ENCODE results near the gene MTOR. TPM values are rescaled to one million over a fixed set of nuclear protein-coding genes. Genes with fewer than 3 reads are reported as not detected.
A peak's percentile ranks its signal among the peaks of the same experiment; 100 is the strongest.

Gene MTOR
- total RNA-seq, 2 experiments from 2014 or later, result 55.9 to 57.5 TPM

- Mint-ChIP-seq H3K36me3 (ENCODE audit: low read depth) (peaks cover 52% of the 10 kb centered on the region), H3K4me1 (ENCODE audit: low read depth) (peaks cover 6% of the 10 kb centered on the region), H3K4me3 (no peak overlapping the region), H3K27ac (no peak overlapping the region), H3K27me3 (ENCODE audit: low read depth) (no peaks in the 10 kb centered on the region), H3K9me3 (ENCODE audit: insufficient read depth) (no peaks in the 10 kb centered on the region)
- CTCF ChIA-PET, result no interaction called here
- DNase-seq (no peak), ATAC-seq (no peak)
- POLR2A ChIA-PET, result no interaction called here
Observed at GRCh38 chr1:11142618-11143391, 119.5 kb downstream of the MTOR start.

DNA sequence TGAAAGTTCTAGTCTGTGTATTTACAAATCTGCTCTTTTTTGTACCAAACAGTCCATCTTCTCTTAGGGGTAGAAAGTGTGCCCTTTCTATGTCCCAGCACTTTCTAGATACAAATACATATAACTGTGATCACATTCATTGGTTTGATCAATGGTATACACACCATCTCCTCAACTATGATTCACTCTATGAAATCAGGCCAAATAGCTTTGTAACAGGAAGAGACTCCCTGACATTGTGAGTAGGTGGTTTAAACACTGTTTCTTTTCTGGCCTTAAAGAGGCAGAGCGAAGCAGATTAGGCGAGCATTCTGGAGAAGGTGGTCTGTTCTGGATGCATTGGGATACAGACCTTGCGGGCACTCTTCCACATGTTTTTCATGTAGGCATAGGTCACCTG is 123.4 kb downstream of the MTOR start:
- ChIA-PET CTCF (no interaction called here), POLR2A (no interaction called here)
- DNase-seq (no peak), ATAC-seq (no peak)
- Mint-ChIP-seq H3K27ac (no peak overlapping the region), H3K36me3 (ENCODE audit: low read depth) (peaks cover 36% of the 10 kb centered on the region), H3K4me3 (no peak overlapping the region), H3K9me3 (ENCODE audit: insufficient read depth) (no peaks in the 10 kb centered on the region), H3K4me1 (ENCODE audit: low read depth) (peaks cover 3% of the 10 kb centered on the region), H3K27me3 (ENCODE audit: low read depth) (no peaks in the 10 kb centered on the region)

GRCh38 chr1:11138029-11138428 is 124.3 kb downstream of the MTOR start:
- no peaks in the 10 kb centered on the region for H3K4me1 Mint-ChIP-seq (ENCODE audit: low read depth)
- ATAC-seq, result no peak
- H3K27ac Mint-ChIP-seq, result no peak overlapping the region
- no peaks in the 10 kb centered on the region for H3K9me3 Mint-ChIP-seq (ENCODE audit: insufficient read depth)
- peaks cover 34% of the 10 kb centered on the region for H3K36me3 Mint-ChIP-seq (ENCODE audit: low read depth)
- ChIA-PET POLR2A (no interaction called here), CTCF (interaction anchor here (1.0 kb wide), 1 partner anchor 101 kb away, joined by 3 read pairs; no protein-coding TSS in a partner anchor)
- H3K4me3 Mint-ChIP-seq, result no peak overlapping the region
- no peaks in the 10 kb centered on the region for H3K27me3 Mint-ChIP-seq (ENCODE audit: low read depth)
- no peak for DNase-seq

- H3K27me3 Mint-ChIP-seq (ENCODE audit: low read depth), result no peaks in the 10 kb centered on the region
- DNase-seq (no peak), ATAC-seq (no peak)
- H3K9me3 Mint-ChIP-seq (ENCODE audit: insufficient read depth), result no peaks in the 10 kb centered on the region
- no peak overlapping the region for H3K27ac Mint-ChIP-seq
- POLR2A ChIA-PET, result no interaction called here
- no peaks in the 10 kb centered on the region for H3K4me1 Mint-ChIP-seq (ENCODE audit: low read depth)
- H3K36me3 Mint-ChIP-seq (ENCODE audit: low read depth), result peaks cover 48% of the 10 kb centered on the region
- no peak overlapping the region for H3K4me3 Mint-ChIP-seq
- CTCF ChIA-PET, result no interaction called here
Observed at GRCh38 chr1:11134898-11135266, 127.5 kb downstream of the MTOR start.

DNA sequence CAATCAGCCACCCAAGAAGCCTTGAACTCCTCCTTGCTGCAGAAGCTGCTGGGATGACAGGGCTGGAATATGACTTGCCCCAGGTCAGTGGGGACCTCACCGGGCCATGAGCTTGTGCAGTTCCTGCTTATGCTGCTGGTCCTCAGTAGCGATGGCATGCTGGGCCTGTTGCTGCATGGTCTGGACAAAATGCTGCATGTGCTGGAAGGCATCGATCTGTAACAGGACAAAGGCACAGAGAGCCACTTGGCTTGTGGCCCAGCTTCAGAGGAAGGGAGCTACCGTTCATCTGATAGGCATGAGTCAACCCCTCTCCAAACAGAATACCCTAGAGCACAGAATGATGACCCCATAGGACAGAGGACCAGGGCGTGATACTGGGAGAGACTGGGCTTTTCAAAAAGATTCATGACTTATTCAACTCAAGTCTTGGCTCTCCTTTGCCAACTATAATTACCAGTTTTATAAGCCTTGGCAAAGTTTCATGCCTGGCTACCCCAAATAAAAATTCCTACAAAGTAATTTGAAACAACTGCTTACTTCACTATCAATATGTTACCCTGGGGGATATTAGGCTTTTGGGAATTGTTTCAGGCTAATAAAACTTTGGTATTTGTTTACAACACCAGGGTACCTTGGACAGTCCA is 128.0 kb downstream of the MTOR start:
- ChIA-PET POLR2A (interaction anchor here (0.6 kb wide), 1 partner anchor 42 kb away, joined by 3 read pairs; no protein-coding TSS in a partner anchor), CTCF (no interaction called here)
- Mint-ChIP-seq H3K4me1 (ENCODE audit: low read depth) (no peaks in the 10 kb centered on the region), H3K27ac (no peak overlapping the region), H3K4me3 (no peak overlapping the region), H3K9me3 (ENCODE audit: insufficient read depth) (no peaks in the 10 kb centered on the region), H3K36me3 (ENCODE audit: low read depth) (peaks cover 50% of the 10 kb centered on the region), H3K27me3 (ENCODE audit: low read depth) (no peaks in the 10 kb centered on the region)
- ATAC-seq (no peak), DNase-seq (no peak)

DNA sequence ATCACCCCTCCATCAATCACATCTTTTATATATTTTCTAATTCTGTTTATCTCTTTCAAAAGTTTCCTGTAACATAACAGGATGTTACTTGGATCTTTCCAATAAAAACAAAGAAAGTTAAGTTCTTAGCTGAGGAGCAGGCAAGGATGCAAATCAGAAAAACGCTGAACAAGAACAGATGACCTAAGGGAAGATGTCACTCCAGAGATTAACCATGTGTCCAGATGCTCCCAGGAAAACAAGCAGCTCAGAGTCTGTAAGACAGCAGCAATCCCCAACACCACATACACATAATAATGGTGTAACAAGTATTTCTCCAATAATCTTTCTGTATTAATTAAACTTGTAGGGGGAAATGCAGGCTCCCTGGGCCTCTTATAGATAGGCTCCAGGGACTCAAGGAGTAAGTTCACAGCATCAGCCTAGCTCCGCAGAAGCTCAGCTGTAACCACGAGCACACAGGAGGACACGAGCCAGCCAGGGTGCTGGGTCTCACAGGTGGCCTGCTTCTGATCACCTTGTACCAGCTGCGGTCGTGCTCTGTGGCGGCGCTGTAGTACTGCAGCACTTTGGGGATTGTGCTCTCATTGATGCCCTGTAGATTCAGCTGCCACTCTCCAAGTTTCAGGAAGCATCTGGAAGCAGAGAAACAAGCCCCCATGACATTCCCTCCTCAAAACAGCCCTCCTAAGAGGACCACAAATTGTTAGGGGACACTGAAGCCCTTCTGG is 129.6 kb downstream of the MTOR start:
- ChIA-PET CTCF (interaction anchor here (1.2 to 2.2 kb wide), 2 partner anchors 20 to 95 kb away, joined by 3 to 8 read pairs; no protein-coding TSS in a partner anchor), POLR2A (no interaction called here)
- no peak for DNase-seq
- Mint-ChIP-seq H3K4me1 (ENCODE audit: low read depth) (no peaks in the 10 kb centered on the region), H3K4me3 (no peak overlapping the region), H3K36me3 (ENCODE audit: low read depth) (peaks cover 50% of the 10 kb centered on the region), H3K27me3 (ENCODE audit: low read depth) (no peaks in the 10 kb centered on the region), H3K9me3 (ENCODE audit: insufficient read depth) (no peaks in the 10 kb centered on the region), H3K27ac (no peak overlapping the region)
- no peak for ATAC-seq

DNA sequence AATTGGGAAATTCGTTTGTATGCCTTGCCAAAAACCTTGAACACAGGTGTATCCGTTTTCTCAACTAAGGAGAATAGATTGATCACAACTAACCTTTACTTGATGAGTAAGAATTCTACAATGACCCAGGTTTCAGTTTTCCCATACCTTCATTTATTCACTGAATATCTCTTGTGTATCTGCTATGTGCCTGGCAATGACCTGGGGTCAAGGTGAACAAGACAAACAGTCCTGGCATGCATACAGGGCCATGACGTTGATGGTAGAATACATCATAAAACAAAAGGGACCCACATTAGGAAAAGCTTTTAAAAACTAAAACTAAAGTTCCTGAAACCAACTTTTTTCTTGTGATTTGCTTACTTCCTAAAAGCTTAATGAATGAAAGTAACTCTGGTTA is 130.5 kb downstream of the MTOR start:
- ATAC-seq (no peak), DNase-seq (no peak)
- no peaks in the 10 kb centered on the region for H3K4me1 Mint-ChIP-seq (ENCODE audit: low read depth)
- peaks cover 55% of the 10 kb centered on the region for H3K36me3 Mint-ChIP-seq (ENCODE audit: low read depth)
- CTCF ChIA-PET, result interaction anchor here (1.2 to 2.2 kb wide), 2 partner anchors 21 to 94 kb away, joined by 3 to 8 read pairs; no protein-coding TSS in a partner anchor
- no peaks in the 10 kb centered on the region for H3K27me3 Mint-ChIP-seq (ENCODE audit: low read depth)
- POLR2A ChIA-PET, result no interaction called here
- no peaks in the 10 kb centered on the region for H3K9me3 Mint-ChIP-seq (ENCODE audit: insufficient read depth)
- no peak overlapping the region for H3K27ac Mint-ChIP-seq
- no peak overlapping the region for H3K4me3 Mint-ChIP-seq

- CTCF ChIA-PET, result no interaction called here
- peaks cover 64% of the 10 kb centered on the region for H3K36me3 Mint-ChIP-seq (ENCODE audit: low read depth)
- no peaks in the 10 kb centered on the region for H3K4me1 Mint-ChIP-seq (ENCODE audit: low read depth)
- no peaks in the 10 kb centered on the region for H3K27me3 Mint-ChIP-seq (ENCODE audit: low read depth)
- POLR2A ChIA-PET, result interaction anchor here (0.5 kb wide), 1 partner anchor 76 kb away, joined by 3 read pairs; no protein-coding TSS in a partner anchor
- no peaks in the 10 kb centered on the region for H3K9me3 Mint-ChIP-seq (ENCODE audit: insufficient read depth)
- DNase-seq, result no peak
- no peak overlapping the region for H3K27ac Mint-ChIP-seq
- no peak for ATAC-seq
- H3K4me3 Mint-ChIP-seq, result no peak overlapping the region
Observed at GRCh38 chr1:11130406-11130805, 131.9 kb downstream of the MTOR start.

DNA sequence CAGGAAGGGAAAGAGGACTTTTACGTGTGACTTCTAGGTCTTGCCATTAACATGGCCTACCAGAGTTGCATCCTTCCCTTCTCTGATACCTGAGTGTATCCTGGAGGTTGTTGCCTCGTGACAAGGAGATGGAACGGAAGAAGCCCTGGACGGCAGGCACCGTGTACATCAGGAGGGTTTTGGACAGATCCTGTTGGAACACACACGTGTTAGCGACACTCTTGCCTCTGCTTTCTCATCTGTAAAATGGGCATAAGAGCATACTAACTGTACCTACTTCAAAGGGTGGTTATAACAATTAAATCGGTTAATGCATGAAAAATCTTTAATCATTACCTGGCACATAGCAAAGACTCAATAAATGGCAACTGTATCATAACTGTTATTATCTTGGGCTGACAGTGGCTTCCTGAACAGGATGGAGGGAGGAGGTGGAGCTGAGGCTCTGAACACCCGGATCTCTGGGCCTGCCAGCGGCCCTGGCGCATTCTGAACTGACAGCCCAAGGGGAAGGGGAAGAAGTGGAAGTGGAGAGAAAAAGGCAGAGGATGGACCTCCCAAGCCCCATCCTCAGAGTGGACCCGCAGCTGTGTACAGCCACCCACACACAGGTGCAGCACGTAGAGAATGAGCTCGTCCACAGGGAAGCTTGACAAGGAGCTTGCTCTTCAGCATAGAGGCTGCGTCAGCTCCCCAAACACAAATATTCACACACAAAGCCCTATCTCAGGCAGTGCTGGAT is 132.5 kb downstream of the MTOR start:
- Mint-ChIP-seq H3K4me3 (no peak overlapping the region), H3K4me1 (ENCODE audit: low read depth) (no peaks in the 10 kb centered on the region), H3K27ac (peak overlapping the region; percentile 54), H3K27me3 (ENCODE audit: low read depth) (no peaks in the 10 kb centered on the region), H3K36me3 (ENCODE audit: low read depth) (peaks cover 65% of the 10 kb centered on the region), H3K9me3 (ENCODE audit: insufficient read depth) (no peaks in the 10 kb centered on the region)
- ATAC-seq (no peak), DNase-seq (no peak)
- ChIA-PET POLR2A (no interaction called here), CTCF (no interaction called here)

DNA sequence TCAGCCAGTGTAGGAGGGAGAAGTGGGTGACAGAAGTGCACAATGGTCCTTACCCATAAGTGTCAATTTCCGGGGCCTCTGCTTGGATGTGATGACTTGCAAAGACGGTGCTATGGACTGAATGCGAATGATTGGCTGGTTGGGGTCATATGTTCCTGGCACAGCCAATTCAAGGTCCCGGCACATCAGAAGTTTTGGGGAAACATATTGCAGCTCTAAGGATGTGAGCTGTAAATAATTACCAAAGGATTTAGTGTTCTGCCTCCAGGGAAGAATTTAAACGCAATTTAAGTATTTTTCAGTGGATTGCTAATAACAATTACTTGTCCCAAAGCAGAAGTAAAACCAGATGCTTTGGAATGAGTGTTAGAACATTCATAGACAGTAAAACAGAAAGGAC is 135.8 kb downstream of the MTOR start:
- no peak overlapping the region for H3K4me3 Mint-ChIP-seq
- H3K27ac Mint-ChIP-seq, result no peak overlapping the region
- no peak for DNase-seq
- no peaks in the 10 kb centered on the region for H3K27me3 Mint-ChIP-seq (ENCODE audit: low read depth)
- no peaks in the 10 kb centered on the region for H3K9me3 Mint-ChIP-seq (ENCODE audit: insufficient read depth)
- ChIA-PET CTCF (interaction anchor here (3.2 kb wide), 1 partner anchor 89 kb away, joined by 11 read pairs; no protein-coding TSS in a partner anchor), POLR2A (interaction anchor here (1.1 kb wide), 1 partner anchor 27 kb away, joined by 3 read pairs; the partner anchor contains the start of gene EXOSC10)
- ATAC-seq, result no peak
- peaks cover 56% of the 10 kb centered on the region for H3K36me3 Mint-ChIP-seq (ENCODE audit: low read depth)
- no peaks in the 10 kb centered on the region for H3K4me1 Mint-ChIP-seq (ENCODE audit: low read depth)

DNA sequence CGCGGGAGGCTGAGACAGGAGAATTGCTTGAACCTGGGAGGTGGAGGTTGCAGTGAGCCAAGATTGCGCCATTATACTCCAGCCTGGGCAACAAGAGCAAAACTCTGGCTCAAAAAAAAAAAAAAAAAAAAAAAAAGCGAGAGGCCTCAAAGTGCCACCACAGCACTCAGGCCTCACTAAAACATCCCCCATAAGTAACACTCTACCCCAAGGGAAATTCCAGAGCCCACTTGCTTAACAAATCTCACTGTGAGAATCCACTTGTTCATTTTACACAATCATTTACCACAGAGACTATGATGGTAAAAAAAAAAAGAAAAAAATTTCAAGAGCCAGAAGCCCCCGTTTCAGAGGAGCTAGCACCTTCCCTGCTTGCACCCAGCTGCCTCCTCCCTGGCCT is 136.4 kb downstream of the MTOR start:
- Mint-ChIP-seq H3K9me3 (ENCODE audit: insufficient read depth) (no peaks in the 10 kb centered on the region), H3K36me3 (ENCODE audit: low read depth) (peaks cover 56% of the 10 kb centered on the region), H3K4me1 (ENCODE audit: low read depth) (no peaks in the 10 kb centered on the region), H3K4me3 (no peak overlapping the region), H3K27me3 (ENCODE audit: low read depth) (no peaks in the 10 kb centered on the region), H3K27ac (no peak overlapping the region)
- DNase-seq, result no peak
- ChIA-PET CTCF (interaction anchor here (3.2 kb wide), 1 partner anchor 88 kb away, joined by 11 read pairs; no protein-coding TSS in a partner anchor), POLR2A (no interaction called here)
- ATAC-seq, result no peak

Measured in activated CD8-positive, alpha-beta T cell treated with anti-CD3 and anti-CD28 coated beads, Interleukin-2, amount 10 ng/mL, durations not matched to agents 7 days and 5 days (primary cell).